Activated T-cell treated with anti-CD3 and anti-CD28 coated beads for 48 hours (primary cell): ENCODE measurements around the gene ZNF226.
"Not testable (repeated sequence)": the region's sequence is repeated elsewhere in the genome, so short reads cannot be mapped to it uniquely, and the experiment has no call there.

Experiments
- DNase-seq: peaks from one replicate; pipeline ENCODE4 v3.0.0-alpha.2; 2020; ENCODE audit warnings: low read depth

Gene ZNF226

GRCh38 chr19:44164673-44165512 is at the start of gene ZNF226:
TSS of gene ZNF226 (plus strand) at chr19:44165100. CDS start at chr19:44170081, 4,981 bp downstream.
- DNase-seq: peak; percentile 66

GRCh38 chr19:44121162-44121561 is 43.7 kb upstream of the ZNF226 start:
- DNase-seq: not testable (repeated sequence)

- DNase-seq: no peak
Observed at GRCh38 chr19:44131955-44132354, 32.9 kb upstream of the ZNF226 start.

- DNase-seq: peak; percentile 62
Observed at GRCh38 chr19:44141191-44142058, 23.5 kb upstream of the ZNF226 start, which contains the start of gene ZNF234. TSS of gene ZNF234 (plus strand) at chr19:44141554. CDS start at chr19:44144633, 3,079 bp downstream.

GRCh38 chr19:44142059-44142433 is 22.9 kb upstream of the ZNF226 start:
- DNase-seq: no peak

GRCh38 chr19:44149776-44150175 is 15.1 kb upstream of the ZNF226 start:
- no peak for DNase-seq

- no peak for DNase-seq
Observed at GRCh38 chr19:44151491-44151890, 13.4 kb upstream of the ZNF226 start.

- no peak for DNase-seq
Observed at GRCh38 chr19:44156475-44156874, 8.4 kb upstream of the ZNF226 start.

- DNase-seq: no peak
Observed at GRCh38 chr19:44163789-44164188, 1.1 kb upstream of the ZNF226 start.

GRCh38 chr19:44164327-44164672 is 600 bp upstream of the ZNF226 start:
- no peak for DNase-seq

GRCh38 chr19:44170660-44171059 is 5.8 kb downstream of the ZNF226 start:
- not testable (repeated sequence) for DNase-seq

GRCh38 chr19:44176590-44176989 is 11.7 kb downstream of the ZNF226 start:
- DNase-seq: no peak

- DNase-seq: no peak
Observed at GRCh38 chr19:44180968-44181367, 16.1 kb downstream of the ZNF226 start.

GRCh38 chr19:44182145-44182544 is 17.2 kb downstream of the ZNF226 start:
- DNase-seq: no peak

GRCh38 chr19:44190020-44190419 is 25.1 kb downstream of the ZNF226 start:
- no peak for DNase-seq

GRCh38 chr19:44192127-44192526 is 27.2 kb downstream of the ZNF226 start:
- no peak for DNase-seq

- DNase-seq: no peak
Observed at GRCh38 chr19:44196772-44197171, 31.9 kb downstream of the ZNF226 start.

GRCh38 chr19:44202470-44202869 is 37.6 kb downstream of the ZNF226 start:
- DNase-seq: no peak

- DNase-seq: no peak
Observed at GRCh38 chr19:44202974-44203373, 38.1 kb downstream of the ZNF226 start.

- not testable (repeated sequence) for DNase-seq
Observed at GRCh38 chr19:44203877-44204276, 39.0 kb downstream of the ZNF226 start.

- DNase-seq: no peak
Observed at GRCh38 chr19:44204772-44205171, 39.9 kb downstream of the ZNF226 start.

GRCh38 chr19:44207126-44207803 is 42.4 kb downstream of the ZNF226 start:
- DNase-seq: peak; percentile 74
